IMR-90 (cell line): ENCODE results near the gene CRYM. TPM values are rescaled to one million over a fixed set of nuclear protein-coding genes. Genes with fewer than 3 reads are reported as not detected.

Experiments used
- ATAC-seq: fragments of 200-7000 bp; cut with Tn5 transposase; 2 replicates; pipeline ENCODE4 v1.9.1; 2020; ENCODE audit warnings: low read depth, mild to moderate bottlenecking, moderate library complexity
- BruUV-seq: library from RNA; stranded (reverse); fragments of 400-500 nt; replicated peaks from 2 replicates; lab custom pipeline; 2021; lab: Mats Ljungman, UMichigan
- CTCF ChIA-PET: fragments of 300-600 bp; formaldehyde crosslinking; extraction: SDS; loops from one replicate; lab custom pipeline; 2021; ENCODE audit warnings: antibody characterized with exemption; lab: Yijun Ruan, JAX
- POLR2A ChIA-PET: fragments of 300-600 bp; sonication (Branson Sonifier 250); formaldehyde crosslinking; loops from one replicate; lab custom pipeline; 2022; ENCODE audit warnings: antibody characterized with exemption; ENCODE audit not compliant: unreplicated experiment; lab: Charles Lee
- DNase-seq: peaks from one replicate; pipeline ENCODE4 v3.0.0; 2013
- H2AFZ ChIP-seq: replicated peaks from 2 replicates; pipeline ENCODE3; 2013; ENCODE audit warnings: low read length, mild to moderate bottlenecking; ENCODE audit not compliant: poor library complexity
- H2AK5ac ChIP-seq: 2 replicates; pipeline ENCODE4 v1.6.1; 2013; ENCODE audit warnings: low read depth, low read length, inconsistent platforms
- H2AK9ac ChIP-seq: replicated peaks from 2 replicates; pipeline ENCODE3; 2013; ENCODE audit warnings: mild to moderate bottlenecking, low read depth, low read length, moderate library complexity; ENCODE audit not compliant: poor library complexity
- H2BK120ac ChIP-seq: 2 replicates; pipeline ENCODE4 v1.6.1; 2013; ENCODE audit warnings: low read depth, low read length, inconsistent platforms
- H2BK15ac ChIP-seq: 3 replicates; pipeline ENCODE4 v1.6.1; 2013; ENCODE audit warnings: low read depth, low read length, inconsistent platforms
- H2BK20ac ChIP-seq: 2 replicates; pipeline ENCODE4 v1.6.1; 2013; ENCODE audit warnings: low read depth, mild to moderate bottlenecking, inconsistent platforms, low read length, moderate library complexity
- H2BK5ac ChIP-seq: 2 replicates; pipeline ENCODE4 v1.6.1; 2013; ENCODE audit warnings: mild to moderate bottlenecking, low read depth, low read length, inconsistent platforms; ENCODE audit not compliant: poor library complexity, severe bottlenecking
- H3K14ac ChIP-seq: replicated peaks from 2 replicates; pipeline ENCODE4 v1.6.1; 2013; ENCODE audit warnings: low read depth, low read length, inconsistent platforms
- H3K18ac ChIP-seq: 2 replicates; pipeline ENCODE4 v1.6.1; 2013; ENCODE audit warnings: low read depth, low read length, control low read depth
- H3K23ac ChIP-seq: 2 replicates; pipeline ENCODE4 v1.6.1; 2013; ENCODE audit warnings: low read depth, low read length, inconsistent platforms
- H3K27ac ChIP-seq: 2 replicates; pipeline ENCODE4 v1.5.1; 2013; ENCODE audit warnings: mild to moderate bottlenecking, control low read depth, low read length; ENCODE audit not compliant: insufficient read depth
- H3K27me3 ChIP-seq: 2 replicates; pipeline ENCODE4 v1.6.1; 2013; ENCODE audit warnings: low read length; ENCODE audit not compliant: control insufficient read depth, insufficient read depth
- H3K36me3 ChIP-seq: 2 replicates; pipeline ENCODE4 v1.6.1; 2013; ENCODE audit warnings: low read length, mixed read lengths; ENCODE audit not compliant: control insufficient read depth, insufficient read depth
- H3K4ac ChIP-seq: 2 replicates; pipeline ENCODE4 v1.6.1; 2013; ENCODE audit warnings: low read depth, low read length, inconsistent platforms
- H3K4me1 ChIP-seq: 2 replicates; pipeline ENCODE4 v1.6.1; 2013; ENCODE audit warnings: low read length, mixed read lengths; ENCODE audit not compliant: control insufficient read depth, insufficient read depth
- H3K4me2 ChIP-seq: 2 replicates; pipeline ENCODE4 v1.6.1; 2013; ENCODE audit warnings: low read depth, mild to moderate bottlenecking, control low read depth, low read length, moderate library complexity
- H3K4me3 ChIP-seq: 2 replicates; pipeline ENCODE4 v1.5.1; 2013; ENCODE audit warnings: low read depth, mild to moderate bottlenecking, control low read depth, low read length, moderate library complexity; ENCODE audit not compliant: insufficient read depth
- H3K56ac ChIP-seq: 2 replicates; pipeline ENCODE4 v1.6.1; 2013; ENCODE audit warnings: low read length, inconsistent platforms; ENCODE audit not compliant: insufficient read depth; ENCODE audit errors: extremely low read depth
- H3K79me1 ChIP-seq, 2 experiments: 2 replicates each; pipeline ENCODE4 v1.6.1; 2013; ENCODE audit warnings: low read length in 2 of 2, inconsistent platforms in 1 of 2, low read depth in 1 of 2
- H3K9ac ChIP-seq: 2 replicates; pipeline ENCODE4 v1.6.1; 2013; ENCODE audit warnings: low read depth, low read length, control low read depth
- H3K9me1 ChIP-seq: 2 replicates; pipeline ENCODE4 v1.6.1; 2013; ENCODE audit warnings: low read length, inconsistent platforms; ENCODE audit not compliant: insufficient read depth
- H3K9me3 ChIP-seq: 2 replicates; pipeline ENCODE4 v1.6.1; 2013; ENCODE audit warnings: low read length; ENCODE audit not compliant: control insufficient read depth, insufficient read depth
- H4K20me1 ChIP-seq: 2 replicates; pipeline ENCODE4 v1.6.1; 2013; ENCODE audit warnings: low read length, inconsistent platforms; ENCODE audit not compliant: insufficient read depth
- H4K5ac ChIP-seq: 2 replicates; pipeline ENCODE4 v1.6.1; 2013; ENCODE audit warnings: mild to moderate bottlenecking, low read depth, low read length, control low read depth
- H4K8ac ChIP-seq, 2 experiments: 2 replicates each; pipeline ENCODE4 v1.6.1; 2013; ENCODE audit warnings: low read depth in 2 of 2, low read length in 2 of 2, control low read depth in 1 of 2, inconsistent platforms in 1 of 2
- H4K91ac ChIP-seq: 2 replicates; pipeline ENCODE4 v1.6.1; 2013; ENCODE audit warnings: low read depth, low read length, inconsistent platforms; ENCODE audit not compliant: insufficient read depth
- CHD1 ChIP-seq: IDR thresholded peaks from 2 replicates; pipeline ENCODE4 v1.6.1; 2012; ENCODE audit warnings: low read depth, low read length, improper control_type of control experiment
- FOS ChIP-seq: fragments of 150-350 bp; IDR thresholded peaks from 2 replicates; pipeline ENCODE4 v1.6.1; 2016; ENCODE audit warnings: low read depth, low read length
- MAFK ChIP-seq: IDR thresholded peaks from 2 replicates; pipeline ENCODE4 v1.6.1; 2012; ENCODE audit warnings: low read depth, low read length, improper control_type of control experiment
- MAZ ChIP-seq: IDR thresholded peaks from 2 replicates; pipeline ENCODE4 v1.6.1; 2012; ENCODE audit warnings: low read depth, mild to moderate bottlenecking, low read length, improper control_type of control experiment, moderate library complexity, borderline replicate concordance
- MXI1 ChIP-seq: IDR thresholded peaks from 2 replicates; pipeline ENCODE4 v1.6.1; 2012; ENCODE audit warnings: low read depth, mild to moderate bottlenecking, low read length, moderate library complexity, borderline replicate concordance
- POLR2A ChIP-seq: IDR thresholded peaks from 2 replicates; pipeline ENCODE4 v1.6.1; 2012; ENCODE audit warnings: mild to moderate bottlenecking, low read depth, low read length
- RAD21 ChIP-seq: IDR thresholded peaks from 2 replicates; pipeline ENCODE4 v1.6.1; 2012; ENCODE audit warnings: low read length, improper control_type of control experiment
- RFX5 ChIP-seq: IDR thresholded peaks from 2 replicates; pipeline ENCODE4 v1.8.0; 2012; ENCODE audit warnings: low read depth, mild to moderate bottlenecking, low read length, moderate library complexity
- SMC3 ChIP-seq: fragments of 150-350 bp; IDR thresholded peaks from 2 replicates; pipeline ENCODE4 v1.6.1; 2016; ENCODE audit warnings: low read depth, mild to moderate bottlenecking, antibody characterized with exemption, low read length, moderate library complexity
- WGBS, 2 experiments: methylation state at CpG; one replicate each; pipeline versions ENCODE4 v1.1.5 to v1.1.7; 2013; ENCODE audit warnings: missing lambda C conversion rate in 2 of 2; ENCODE audit not compliant: insufficient read length in 1 of 2; ENCODE audit errors: extremely low coverage in 2 of 2; 5-methylcytosine and 5-hydroxymethylcytosine counted together
- dilution Hi-C: fragments of 300-500 bp; cut with HindIII; formaldehyde crosslinking; loops from one replicate; pipeline ENCODE4 v1.14.3; 2018; ENCODE audit warnings: low sequenced_read_pairs; ENCODE audit not compliant: unreplicated experiment
- in situ Hi-C: fragments of 300-500 bp; cut with MboI; formaldehyde crosslinking; loops from 3 replicates; pipeline ENCODE4 v1.14.3; 2019; ENCODE audit warnings: low sequenced_read_pairs, inconsistent platforms, mixed read lengths
- intact Hi-C: fragments of 100-400 bp; cut with micrococcal nuclease; formaldehyde crosslinking; loops from 2 replicates; pipeline ENCODE4 v1.10.0; 2022
- polyA plus RNA-seq, 3 experiments: library from polyadenylated mRNA; depleted of rRNA; stranded (reverse); fragments of >200 nt; gene quantifications; 2 replicates each; pipeline ENCODE4 v1.2.3, GENCODE V29; 2012; ENCODE audit warnings: low replicate concordance in 1 of 3
- total RNA-seq: library from RNA; depleted of rRNA; stranded (reverse); fragments of >200 nt; gene quantifications from 2 replicates; pipeline ENCODE4 v1.2.3, GENCODE V29; 2012
- TF ChIP-seq, protein P1 (sequence below): fragments of 150-350 bp; IDR thresholded peaks from 2 replicates; pipeline ENCODE4 v1.6.1; 2016; ENCODE audit warnings: low read depth, mild to moderate bottlenecking, low read length, moderate library complexity, borderline replicate concordance
- TF ChIP-seq, protein P2 (sequence below): fragments of 150-350 bp; IDR thresholded peaks from 2 replicates; pipeline ENCODE4 v1.6.1; 2017; ENCODE audit warnings: mild to moderate bottlenecking, antibody characterized with exemption, low read length, low read depth
- TF ChIP-seq, protein P3 (sequence below): conservative IDR thresholded peaks from 2 replicates; pipeline ENCODE4 v1.5.1; 2012; ENCODE audit warnings: mild to moderate bottlenecking, low read depth, low read length, improper control_type of control experiment

Gene CRYM
- total and polyA plus RNA-seq, 2 of the 4 experiments (the other 2 are of a cell fraction) = not detected

DNA sequence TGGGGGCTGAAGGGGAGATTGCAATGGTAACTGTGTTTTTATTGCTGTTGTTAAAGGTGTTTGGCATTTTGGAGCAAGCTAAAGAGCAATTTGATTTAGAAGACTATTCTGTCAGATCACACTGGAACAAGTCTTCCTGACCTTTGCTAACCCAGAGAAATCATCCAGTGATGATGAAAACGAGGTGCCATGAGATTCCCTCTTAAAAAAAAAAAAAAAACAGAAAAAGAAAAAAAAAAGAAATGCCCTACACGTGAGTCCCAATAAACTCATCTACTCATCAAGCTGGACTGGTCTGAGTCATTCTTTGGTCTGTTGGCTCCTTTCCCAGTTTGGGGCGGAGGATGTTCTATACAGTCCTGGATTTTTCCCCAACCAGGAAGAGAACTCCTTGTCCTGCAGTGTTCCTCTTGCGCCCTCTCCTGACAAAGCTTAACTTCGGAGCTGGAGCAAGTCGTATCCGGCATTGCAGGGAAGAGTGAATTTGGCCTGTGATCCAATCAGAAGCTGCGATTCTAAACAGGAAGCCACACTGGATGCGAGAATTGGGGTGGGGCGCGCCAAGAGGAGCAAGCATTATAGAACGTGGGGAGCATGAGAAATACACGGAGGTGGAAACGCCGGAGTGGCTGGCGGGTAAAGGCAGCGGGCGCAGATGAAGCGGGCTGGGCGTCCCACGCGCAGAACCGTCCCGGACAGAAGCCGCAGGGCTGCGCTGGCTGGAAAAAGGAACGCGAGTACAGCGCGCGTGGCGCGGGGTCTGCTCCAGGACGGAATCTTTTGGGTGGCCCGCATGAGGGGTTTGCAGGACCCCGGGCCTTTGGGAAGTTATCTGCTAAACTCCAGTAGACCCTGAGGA, 22.4 kb upstream of the CRYM start:
- Histone ChIP-seq H4K5ac (no peak overlapping the region), H2AFZ (peak overlapping the region; percentile 97), H2BK120ac (0 out of 2 replicates have a peak overlapping the region, but pooled peaks have one; percentile 35), H3K27me3 (no peaks in the 10 kb centered on the region), H4K91ac (no peak overlapping the region; the same call in 1 of the 2 replicates), H3K4me2 (peak overlapping the region; percentile 83), H3K4me3 (peak overlapping the region; percentile 71), H2BK5ac (no peak overlapping the region), H3K23ac (no peak overlapping the region), H3K9me3 (no peaks in the 10 kb centered on the region), H2BK15ac (no peak overlapping the region; the same call in 2 of the 3 replicates), H3K36me3 (no peaks in the 10 kb centered on the region), H3K27ac (peak overlapping the region; percentile 11; the same call in 1 of the 2 replicates), H3K56ac (no peak overlapping the region), H3K14ac (no peak overlapping the region), H4K20me1 (no peaks in the 10 kb centered on the region), H2AK5ac (peak overlapping the region; percentile 66; the same call in 1 of the 2 replicates), H2AK9ac (peak overlapping the region; percentile 75), H3K4ac (peak overlapping the region; percentile 40; the same call in 1 of the 2 replicates), H3K18ac (no peak overlapping the region), H3K9me1 (no peaks in the 10 kb centered on the region), H3K79me1 (peaks cover 4% of the 10 kb centered on the region in 2 experiments; a peak in 2 of 4 replicates), H3K4me1 (peaks cover 5% of the 10 kb centered on the region), H2BK20ac (0 out of 2 replicates have a peak overlapping the region, but pooled peaks have one; percentile 68), H4K8ac (peak overlapping the region in 1 of 2 experiments; percentile 5; a peak in 1 of 4 replicates), H3K9ac (peak overlapping the region; percentile 25; the same call in 1 of the 2 replicates)
- no TSS peak for BruUV-seq
- DNase-seq = peak; percentile 100
- dilution Hi-C loops (no loop called here), in situ Hi-C loops (no loop called here), intact Hi-C loops (loop anchor here (1.0 to 5.0 kb wide), 7 partner anchors 112 to 1377 kb away; partner anchors contain the start of genes ERI2, LDAF1 and REXO5)
- 0% methylated on average over 7 of the region's 36 CpGs; no CpG with 5 or more reads in 1 of the 2 experiments for WGBS, 2 experiments
- POLR2A ChIA-PET = interaction anchor here (0.6 to 0.7 kb wide), 2 partner anchors 9 to 112 kb away, joined by 3 to 17 read pairs; no protein-coding TSS in a partner anchor
- CTCF ChIA-PET = interaction anchor here (0.6 to 2.4 kb wide), 20 partner anchors 9 to 1391 kb away, joined by 3 to 31 read pairs (median 4); partner anchors contain the start of gene LDAF1
- peak; percentile 84 for ATAC-seq
- TF ChIP-seq, protein P1, sequence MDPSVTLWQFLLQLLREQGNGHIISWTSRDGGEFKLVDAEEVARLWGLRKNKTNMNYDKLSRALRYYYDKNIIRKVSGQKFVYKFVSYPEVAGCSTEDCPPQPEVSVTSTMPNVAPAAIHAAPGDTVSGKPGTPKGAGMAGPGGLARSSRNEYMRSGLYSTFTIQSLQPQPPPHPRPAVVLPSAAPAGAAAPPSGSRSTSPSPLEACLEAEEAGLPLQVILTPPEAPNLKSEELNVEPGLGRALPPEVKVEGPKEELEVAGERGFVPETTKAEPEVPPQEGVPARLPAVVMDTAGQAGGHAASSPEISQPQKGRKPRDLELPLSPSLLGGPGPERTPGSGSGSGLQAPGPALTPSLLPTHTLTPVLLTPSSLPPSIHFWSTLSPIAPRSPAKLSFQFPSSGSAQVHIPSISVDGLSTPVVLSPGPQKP = no peak
- TF ChIP-seq MAFK (no peak), MAZ (peak; percentile 47; the same call in 1 of the 2 replicates), RFX5 (0 out of 2 replicates have a peak, but pooled peaks have one; percentile 11), FOS (peak; percentile 86), SMC3 (peak; percentile 95), RAD21 (peak; percentile 96), CHD1 (no peak), MXI1 (peak; percentile 85; the same call in 1 of the 2 replicates), POLR2A (peak; percentile 75)
- TF ChIP-seq, protein P2, sequence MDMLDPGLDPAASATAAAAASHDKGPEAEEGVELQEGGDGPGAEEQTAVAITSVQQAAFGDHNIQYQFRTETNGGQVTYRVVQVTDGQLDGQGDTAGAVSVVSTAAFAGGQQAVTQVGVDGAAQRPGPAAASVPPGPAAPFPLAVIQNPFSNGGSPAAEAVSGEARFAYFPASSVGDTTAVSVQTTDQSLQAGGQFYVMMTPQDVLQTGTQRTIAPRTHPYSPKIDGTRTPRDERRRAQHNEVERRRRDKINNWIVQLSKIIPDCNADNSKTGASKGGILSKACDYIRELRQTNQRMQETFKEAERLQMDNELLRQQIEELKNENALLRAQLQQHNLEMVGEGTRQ = peak; percentile 61
- TF ChIP-seq, protein P3, sequence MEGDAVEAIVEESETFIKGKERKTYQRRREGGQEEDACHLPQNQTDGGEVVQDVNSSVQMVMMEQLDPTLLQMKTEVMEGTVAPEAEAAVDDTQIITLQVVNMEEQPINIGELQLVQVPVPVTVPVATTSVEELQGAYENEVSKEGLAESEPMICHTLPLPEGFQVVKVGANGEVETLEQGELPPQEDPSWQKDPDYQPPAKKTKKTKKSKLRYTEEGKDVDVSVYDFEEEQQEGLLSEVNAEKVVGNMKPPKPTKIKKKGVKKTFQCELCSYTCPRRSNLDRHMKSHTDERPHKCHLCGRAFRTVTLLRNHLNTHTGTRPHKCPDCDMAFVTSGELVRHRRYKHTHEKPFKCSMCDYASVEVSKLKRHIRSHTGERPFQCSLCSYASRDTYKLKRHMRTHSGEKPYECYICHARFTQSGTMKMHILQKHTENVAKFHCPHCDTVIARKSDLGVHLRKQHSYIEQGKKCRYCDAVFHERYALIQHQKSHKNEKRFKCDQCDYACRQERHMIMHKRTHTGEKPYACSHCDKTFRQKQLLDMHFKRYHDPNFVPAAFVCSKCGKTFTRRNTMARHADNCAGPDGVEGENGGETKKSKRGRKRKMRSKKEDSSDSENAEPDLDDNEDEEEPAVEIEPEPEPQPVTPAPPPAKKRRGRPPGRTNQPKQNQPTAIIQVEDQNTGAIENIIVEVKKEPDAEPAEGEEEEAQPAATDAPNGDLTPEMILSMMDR = peak; percentile 99
